ENCODE results near the gene LAMA5.

The LAMA5 gene

DNA sequence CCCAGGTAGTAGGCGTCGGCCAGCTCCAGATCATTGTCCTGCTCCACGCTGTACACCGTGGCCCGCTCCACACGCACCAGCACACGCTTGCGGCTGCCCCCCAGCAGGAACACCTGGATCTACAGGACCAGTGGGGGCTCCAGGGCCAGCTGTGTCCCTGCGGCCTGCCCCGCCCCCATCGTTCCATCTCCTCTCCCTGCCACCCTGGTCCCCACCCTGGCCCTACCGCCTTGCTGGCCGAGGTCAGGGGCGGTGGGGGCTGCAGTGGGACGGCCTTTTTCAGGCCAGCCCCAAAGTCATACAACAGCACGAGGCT is 54.5 kb downstream of the LAMA5 start:
- DNase-seq = no peak

DNA sequence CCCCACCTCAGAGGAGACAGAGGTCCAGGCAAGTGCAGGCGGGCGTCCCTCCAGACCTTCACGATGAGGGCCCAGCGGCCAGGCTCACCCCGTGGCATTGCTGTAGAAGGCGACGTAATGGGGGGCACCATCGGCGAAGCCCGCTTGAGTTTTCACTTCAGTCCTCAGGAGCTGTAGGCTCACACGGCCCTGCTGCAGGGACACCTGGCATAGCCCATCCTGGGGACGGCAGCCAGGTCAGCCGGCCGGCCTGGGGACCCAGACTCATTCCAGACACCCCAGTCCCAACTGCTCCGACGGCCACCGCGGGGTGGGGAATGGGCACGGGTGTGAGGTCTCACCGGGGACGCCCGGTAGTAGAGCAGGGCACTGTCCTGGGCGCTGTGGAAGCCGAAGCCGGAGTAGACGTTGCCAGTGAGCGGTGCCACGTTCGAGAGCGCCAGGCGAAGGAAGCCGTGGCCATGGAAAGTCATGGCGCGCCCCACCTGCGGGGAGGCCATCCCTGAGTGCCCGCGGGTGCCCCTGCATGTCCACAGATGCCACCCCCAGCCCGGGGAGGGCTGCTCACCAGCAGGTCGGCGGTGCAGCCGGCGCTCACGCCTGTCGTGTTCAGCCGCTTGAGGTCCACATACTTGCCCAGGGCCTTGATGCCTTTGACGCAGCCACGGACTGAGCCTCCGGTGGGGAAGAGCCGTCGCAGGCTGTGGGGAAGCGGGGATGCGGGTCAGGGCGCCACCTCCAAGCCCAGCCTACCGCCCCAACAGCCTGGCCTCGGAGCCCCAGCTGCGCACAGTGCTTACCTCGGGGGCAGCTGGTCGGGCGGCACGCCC is 55.1 kb downstream of the LAMA5 start:
- DNase-seq = no peak

DNA sequence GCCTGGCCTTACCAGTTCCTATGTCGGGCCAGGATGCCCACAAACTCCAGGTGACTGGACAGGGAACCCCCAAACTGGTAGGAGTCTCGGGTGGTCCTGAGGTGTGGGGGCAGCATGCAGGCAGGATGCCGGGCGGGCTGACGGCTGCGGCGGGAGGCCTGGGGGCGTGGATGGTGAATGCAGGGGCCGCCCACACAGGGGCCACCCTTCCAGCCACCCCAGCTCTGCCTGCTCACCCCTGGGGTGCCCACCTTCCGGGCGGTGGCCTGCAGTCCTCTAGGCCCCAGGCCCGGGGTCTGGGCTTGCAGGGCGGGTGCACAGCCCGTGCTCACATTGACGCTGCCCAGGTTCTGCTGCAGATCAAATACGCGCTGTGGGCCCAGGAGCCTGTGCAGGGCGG is 56.0 kb downstream of the LAMA5 start:
- DNase-seq = no peak

DNA sequence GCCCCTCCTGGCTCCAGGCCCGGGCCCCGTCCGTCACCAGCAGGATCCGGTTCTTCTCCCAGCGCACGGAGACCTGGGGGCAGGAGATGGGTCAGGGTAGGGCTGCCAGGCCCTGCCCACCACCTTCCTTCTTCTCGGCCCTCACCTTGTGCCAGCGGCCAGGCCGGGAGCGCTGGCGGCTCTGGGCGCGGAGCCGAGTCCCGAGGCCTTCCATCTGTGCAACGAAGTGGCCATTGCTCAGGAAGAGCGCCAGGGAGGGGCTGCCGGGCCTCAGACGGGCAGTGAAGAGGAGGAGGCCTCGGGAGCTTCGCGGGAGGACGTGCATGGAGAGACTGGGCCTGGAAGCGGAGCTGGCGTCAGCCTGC is 56.4 kb downstream of the LAMA5 start:
- no peak for DNase-seq

DNA sequence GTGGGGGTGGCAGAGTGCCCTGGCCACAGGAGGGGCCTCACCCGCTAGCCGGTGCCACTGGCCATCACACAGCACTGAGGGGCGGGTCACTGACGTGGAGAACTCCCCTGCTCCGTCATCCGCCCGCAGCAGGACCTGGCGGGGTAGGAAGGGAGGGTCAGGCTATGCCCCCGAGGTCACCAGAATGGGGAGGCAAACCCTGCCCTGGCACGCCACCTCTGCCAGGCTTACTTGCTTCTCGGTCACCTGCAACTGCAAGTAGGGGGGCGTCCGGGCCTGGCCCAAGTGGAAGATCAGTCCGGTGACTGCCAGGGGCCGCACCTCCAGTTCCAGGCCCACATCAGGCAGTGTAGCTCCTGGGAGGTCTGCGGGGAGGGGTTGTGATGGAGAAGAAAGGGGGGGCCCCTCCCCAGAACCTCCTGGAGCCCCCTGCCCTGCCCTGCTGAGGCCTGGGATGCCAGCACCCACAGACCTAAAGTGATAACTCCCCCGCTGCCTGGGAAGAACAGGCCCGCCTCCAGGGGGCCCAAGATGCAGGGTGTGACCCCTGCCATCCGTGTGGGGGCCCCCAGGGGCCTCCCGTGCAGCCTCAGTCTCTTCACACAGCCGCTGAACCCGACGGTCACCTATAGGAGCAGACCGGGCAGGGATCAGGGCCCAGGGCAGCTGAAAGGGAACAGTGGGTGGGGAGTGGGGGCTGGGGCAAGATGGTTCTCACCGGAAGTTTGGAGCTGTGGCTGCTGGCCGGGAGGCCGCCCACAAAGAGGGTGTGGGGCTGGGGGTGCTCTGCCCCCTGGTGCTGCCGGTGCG is 57.0 kb downstream of the LAMA5 start:
- DNase-seq = no peak

DNA sequence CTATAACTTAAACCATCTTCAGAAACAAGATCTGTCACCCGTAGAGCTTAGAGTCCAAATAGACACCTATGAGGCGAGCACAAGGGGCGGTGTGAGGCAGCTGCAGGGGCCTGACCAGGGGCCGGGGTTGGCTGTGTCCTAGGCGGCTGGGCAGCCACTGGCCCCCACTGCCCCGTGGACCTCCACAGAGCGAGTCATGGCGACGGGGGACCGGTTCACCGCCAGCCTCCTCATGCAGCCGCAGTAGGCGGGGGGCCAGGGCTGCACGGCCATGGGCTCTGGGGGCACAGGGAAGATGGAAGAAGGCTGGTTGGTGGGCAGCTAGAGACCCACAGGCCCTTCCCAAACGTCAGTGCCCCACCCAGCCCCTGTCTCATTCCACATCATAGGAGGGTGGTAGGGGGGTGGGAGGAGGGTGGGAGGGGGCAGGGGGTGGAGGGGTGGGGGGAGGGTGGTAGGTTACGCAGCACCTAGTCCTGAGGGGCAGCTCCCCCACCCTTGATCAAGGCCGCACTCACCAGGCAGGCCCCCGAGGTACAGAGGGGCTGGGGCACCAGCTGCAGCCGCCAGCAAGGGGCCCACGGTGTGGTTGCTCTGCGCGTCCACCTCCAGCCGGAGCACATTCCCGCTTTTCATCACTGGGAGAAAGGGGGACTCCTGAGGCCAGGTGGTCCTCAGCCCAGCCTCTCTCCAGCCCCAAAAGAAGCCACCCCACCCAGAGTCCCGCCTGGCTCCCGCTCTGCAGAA is 57.7 kb downstream of the LAMA5 start:
- DNase-seq = no peak

DNA sequence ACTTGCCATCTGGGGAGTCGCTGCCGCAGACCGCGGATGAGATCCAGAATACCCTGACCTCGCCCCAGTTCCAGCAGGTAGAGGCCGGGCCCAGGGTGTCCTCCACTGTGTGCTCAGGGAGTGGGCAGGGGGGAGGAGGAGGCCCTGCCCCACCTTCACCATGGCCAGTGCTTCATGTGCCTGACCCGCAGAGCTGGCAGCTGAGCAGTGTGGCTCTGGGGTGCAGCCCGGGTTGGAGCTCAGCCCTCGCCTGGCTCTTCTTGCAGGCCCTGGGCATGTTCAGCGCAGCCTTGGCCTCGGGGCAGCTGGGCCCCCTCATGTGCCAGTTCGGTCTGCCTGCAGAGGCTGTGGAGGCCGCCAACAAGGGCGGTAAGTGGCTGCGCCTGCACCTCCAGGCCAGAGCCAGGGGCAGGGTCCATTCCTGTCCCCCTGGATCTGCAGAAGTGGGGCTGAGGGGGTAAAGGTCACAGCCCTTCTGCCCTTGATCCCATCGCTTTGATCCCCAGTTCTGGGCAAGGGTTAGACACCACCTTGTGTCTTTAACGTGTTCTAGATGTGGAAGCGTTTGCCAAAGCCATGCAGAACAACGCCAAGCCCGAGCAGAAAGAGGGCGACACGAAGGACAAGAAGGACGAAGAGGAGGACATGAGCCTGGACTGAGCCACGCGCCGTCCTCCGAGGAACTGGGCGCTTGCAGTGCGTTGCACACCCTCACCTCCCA is 58.9 kb downstream of the LAMA5 start:
- DNase-seq = no peak

DNA sequence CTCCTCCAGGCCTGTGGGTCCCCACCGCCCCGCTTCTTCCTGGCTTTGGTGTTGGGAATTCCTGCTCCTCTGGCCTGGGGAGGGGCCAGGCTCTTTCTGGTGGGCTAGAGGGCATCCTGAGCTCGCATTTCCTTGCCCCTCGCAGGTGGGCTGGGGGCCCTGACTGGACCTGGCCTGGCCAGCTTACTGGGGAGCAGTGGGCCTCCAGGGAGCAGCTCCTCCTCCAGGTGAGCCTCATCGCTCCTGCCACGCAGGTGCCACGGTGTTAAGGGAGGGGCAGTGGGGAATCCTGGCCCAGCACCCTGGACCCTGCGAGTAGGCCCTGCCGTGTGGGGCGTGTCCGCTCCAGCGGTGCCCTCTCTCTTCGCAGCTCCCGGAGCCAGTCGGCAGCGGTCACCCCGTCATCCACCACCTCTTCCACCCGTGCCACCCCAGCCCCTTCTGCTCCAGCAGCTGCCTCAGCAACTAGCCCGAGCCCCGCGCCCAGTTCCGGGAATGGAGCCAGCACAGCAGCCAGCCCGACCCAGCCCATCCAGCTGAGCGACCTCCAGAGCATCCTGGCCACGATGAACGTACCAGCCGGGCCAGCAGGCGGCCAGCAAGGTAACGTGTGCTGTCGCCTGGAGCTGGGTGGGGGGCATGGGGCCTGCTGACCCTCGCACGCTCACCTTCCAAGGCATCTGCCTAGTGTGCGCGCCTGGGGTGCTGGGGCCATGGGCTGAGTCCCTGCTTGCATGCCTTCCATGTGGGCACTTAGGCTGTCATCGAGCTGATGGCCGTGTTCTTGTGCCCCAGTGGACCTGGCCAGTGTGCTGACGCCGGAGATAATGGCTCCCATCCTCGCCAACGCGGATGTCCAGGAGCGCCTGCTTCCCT is 59.6 kb downstream of the LAMA5 start:
- DNase-seq = no peak

DNA sequence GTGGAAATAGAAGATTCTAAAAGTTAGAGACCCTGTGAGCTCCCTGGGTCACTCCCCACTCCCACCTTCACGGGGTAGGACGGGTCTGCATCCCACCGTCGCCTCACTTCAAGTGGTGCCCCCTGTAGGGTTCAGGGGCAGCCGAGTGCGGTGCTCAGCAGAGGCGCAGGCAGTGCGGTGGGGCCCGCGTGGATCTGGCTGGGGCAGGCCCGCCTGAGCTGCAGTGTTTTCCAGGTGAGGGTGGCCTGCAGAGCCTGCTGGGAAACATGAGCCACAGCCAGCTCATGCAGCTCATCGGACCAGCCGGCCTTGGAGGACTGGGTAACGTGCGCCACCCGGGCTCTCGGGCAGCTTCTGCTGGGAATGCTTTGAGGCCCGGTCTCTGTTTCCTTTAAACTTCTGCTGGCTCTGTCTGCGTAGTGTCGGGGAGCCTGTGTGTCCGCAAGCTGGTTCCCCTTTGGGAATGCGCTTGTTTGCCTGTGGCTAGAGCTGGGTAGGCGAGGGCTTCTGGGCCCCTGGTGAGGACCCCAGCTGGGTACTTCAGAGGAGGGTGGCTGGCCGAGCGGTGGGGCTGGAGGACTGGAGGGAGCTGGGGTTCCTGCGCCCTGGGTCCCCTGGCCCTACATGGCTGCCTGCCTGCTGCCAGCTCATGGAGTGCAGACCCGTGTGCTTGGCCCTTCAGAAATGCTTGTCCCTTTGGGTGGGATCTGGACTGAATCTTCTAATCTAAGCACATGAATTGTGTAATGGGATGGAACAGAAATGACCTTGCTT is 60.5 kb downstream of the LAMA5 start:
- DNase-seq = no peak

DNA sequence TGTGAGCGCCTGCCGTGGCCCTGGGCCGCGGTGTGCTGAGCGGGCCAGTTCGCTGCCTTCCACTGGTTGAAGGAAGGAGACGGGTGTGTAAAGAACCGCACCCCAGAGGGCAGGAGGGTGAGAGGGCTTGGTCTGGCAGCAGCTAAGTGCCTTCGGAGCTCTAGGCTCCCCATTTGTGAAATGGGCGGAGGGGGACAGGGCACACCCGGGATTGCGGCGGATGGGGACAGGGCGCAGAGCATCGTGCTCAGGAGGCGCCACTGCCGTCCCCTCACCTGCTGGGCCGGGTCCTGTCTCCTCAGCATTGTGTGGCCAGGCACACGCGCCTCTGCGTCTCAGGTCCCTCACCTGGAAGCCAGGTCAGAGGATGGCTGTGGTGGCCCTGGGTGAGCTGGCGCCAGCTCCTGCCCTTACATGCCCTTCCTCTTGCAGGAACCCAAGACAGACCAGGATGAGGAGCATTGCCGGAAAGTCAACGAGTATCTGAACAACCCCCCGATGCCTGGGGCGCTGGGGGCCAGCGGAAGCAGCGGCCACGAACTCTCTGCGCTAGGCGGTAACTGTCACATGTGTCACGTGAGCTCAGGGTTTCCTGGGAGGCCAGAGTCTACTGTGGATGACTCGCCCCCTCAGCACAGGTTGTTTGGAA is 61.2 kb downstream of the LAMA5 start:
- DNase-seq = no peak

DNA sequence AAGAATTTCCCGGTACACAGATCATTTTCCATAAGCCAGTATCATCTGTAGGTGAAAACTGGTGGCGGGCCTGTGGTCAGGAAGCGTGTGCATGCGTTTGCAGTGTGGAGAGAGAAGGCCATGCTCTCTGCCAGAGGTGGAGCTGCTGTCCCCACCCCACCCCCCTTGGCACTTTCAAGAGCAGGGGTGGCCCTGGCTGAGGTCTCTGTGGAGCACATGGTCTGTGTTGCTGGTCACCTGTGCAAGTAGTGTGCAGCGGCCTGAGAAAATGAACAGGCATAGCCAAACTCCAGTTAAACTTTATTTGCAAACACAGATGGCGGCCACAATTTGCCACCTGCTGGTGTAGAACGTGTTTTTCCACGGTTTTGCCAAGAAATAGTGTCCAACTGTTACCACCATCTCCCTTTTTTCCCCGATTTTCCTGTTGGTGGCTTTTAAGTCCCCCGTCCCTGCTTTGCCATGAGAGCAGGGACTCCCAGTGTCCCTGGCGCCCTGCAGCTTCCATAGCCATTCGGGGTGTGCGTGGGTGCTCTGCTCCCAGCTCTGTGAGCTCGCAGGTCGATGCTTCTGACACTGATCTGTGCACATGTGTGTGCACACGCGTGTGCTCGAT is 61.9 kb downstream of the LAMA5 start:
- DNase-seq = no peak

DNA sequence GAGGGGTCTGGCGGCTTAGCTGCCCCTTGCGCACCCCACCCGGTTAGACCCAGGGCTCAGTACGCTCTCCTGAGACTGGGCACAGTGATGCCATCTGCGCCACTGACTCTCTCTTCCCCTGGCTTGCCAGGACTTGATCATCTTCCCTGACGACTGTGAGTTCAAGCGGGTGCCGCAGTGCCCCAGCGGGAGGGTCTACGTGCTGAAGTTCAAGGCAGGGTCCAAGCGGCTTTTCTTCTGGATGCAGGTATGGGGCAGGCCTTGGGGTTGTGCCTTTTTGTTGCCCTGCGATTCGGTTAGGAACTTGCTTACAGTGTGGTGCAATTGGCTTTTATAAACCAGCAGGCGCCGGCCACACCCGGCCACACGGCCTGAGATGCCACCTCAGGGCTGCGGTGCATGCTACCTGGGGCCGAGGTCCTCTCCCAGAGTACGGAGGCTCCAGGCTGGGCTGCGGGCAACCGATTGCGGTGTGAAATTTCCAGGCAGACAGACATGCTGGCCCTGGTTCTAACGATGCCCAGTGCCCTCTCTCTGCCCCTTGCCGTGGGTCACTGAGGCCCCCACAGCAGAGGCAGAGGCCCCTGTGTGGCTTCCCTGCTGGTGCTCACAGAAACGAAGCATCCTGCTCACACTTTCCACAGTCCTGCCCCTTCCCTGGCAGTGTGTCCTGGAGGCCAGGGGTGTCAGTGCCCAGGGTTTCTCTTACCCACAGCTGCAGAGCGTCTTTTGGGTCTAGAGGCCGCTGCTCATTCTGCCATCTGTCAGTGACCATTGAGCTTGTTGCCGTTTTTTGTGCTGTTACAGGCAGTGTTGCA is 62.6 kb downstream of the LAMA5 start:
- DNase-seq = no peak

DNA sequence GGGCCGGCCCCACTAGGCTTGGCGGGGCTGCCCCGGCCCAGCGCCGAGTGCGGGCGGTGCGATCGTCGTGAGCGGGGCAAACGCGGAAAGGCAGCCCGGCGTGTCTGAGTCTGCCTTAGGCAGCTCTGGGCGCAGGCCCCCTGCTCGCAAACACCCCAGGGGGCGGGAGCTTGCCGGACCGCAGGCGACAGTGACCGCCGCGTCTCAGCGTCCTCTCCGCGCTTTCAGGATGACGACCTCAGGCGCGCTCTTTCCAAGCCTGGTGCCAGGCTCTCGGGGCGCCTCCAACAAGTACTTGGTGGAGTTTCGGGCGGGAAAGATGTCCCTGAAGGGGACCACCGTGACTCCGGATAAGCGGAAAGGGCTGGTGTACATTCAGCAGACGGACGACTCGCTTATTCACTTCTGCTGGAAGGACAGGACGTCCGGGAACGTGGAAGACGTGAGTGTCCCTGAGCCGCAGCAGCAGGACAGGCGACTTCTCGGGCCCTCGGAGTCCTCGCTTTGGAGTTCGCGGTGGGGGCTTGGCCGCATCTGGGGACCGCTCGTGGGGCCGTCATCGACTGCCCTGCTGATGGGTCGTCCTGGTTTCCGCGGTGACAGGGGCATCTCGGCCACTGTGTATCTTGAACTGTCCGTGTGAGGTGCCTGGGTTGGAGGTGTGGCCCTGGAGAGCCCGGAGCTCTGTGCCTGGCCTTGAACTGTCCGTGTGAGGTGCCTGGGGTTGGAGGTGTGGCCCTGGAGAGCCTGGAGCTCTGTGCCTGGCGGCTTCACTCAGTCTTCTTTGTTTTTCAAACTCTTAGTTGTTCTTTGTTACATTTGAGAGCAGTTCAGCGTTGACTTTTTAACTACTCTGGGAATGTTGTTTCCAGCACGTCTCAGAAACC is 63.5 kb downstream of the LAMA5 start:
- DNase-seq = no peak

DNA sequence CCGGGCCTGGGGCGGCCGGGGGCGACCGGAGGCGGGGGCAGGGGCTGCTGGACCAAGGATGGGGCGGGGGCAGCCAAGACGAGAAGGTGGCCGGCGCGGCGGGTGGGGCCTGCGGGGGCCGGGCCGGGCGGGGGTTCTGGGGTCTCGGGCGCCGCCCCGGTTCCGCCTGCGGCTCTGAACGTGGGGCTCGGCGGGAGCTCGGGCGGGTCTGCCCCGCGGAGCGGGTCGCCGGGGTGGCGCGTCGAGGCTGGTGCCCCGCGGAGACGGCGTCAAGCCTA is 64.1 kb downstream of the LAMA5 start:
- no peak for DNase-seq

DNA sequence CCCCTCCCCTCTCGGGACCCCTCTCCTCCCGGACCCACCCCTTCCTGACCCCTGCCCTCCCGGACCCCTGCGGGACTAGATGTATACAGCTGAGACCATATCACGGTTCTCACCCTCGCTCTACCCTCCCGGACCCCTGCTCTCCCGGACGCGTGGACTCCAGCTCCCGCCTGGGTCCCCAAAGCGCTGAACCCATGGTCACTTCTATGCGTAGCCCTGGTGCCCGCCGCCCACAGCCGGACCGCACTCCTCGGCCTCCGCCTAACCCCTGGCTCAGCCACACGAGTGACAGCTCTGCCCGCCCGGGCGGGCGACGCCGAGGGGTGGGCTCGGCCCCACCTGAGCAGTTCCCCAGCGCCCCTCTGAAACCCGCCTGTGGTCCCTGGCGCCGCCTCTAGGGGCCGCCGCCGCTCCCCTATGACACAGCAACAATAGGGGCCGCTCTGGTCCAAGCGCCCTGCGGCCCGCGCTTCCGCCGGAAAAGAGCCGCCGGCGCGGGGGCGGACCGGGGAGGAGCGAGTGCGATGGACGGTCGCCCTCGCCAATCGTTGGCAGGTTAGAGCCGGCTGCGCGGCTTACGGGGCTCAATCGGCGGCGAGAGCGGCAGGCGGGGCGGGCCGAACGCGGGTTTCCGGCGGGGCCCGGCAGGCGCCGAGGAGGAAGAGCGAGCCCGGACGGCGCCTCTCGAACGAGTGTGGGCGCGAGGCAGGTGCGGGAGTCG is 64.6 kb downstream of the LAMA5 start, which contains the start of gene ADRM1:
Gene ADRM1, plus strand, starts transcription at position 657 of the 721 bp plus-strand sequence. CDS start 572 bp downstream, outside the sequence.
- DNase-seq = peak; percentile 92

DNA sequence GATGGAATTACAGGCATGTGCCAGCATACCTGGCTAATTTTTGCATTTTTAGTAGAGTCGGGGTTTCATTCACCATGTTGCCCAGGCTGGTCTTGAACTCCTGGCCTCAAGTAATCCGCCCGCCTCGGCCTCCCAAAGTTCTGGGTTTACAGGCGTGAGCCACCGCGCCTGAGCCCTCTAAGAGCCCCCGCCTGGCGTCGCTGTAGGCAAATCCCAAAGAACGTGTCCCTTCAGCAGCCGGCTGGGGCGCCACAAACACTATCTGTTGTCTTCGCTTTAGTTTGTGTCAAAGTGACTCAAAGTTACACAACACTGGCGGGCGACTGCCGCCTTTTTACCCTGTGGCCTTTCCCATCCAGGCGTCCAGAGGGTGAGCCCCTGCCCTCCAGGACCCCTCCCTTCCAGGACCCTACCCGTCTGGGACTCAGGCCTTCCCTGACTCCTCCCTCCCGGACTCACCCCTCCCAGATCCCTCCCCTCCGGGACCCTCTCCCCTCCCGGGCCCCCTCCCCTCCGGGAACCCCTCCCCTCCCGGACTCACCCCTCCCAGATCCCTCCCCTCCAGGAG is 65.3 kb downstream of the LAMA5 start:
- DNase-seq = peak; percentile 96

DNA sequence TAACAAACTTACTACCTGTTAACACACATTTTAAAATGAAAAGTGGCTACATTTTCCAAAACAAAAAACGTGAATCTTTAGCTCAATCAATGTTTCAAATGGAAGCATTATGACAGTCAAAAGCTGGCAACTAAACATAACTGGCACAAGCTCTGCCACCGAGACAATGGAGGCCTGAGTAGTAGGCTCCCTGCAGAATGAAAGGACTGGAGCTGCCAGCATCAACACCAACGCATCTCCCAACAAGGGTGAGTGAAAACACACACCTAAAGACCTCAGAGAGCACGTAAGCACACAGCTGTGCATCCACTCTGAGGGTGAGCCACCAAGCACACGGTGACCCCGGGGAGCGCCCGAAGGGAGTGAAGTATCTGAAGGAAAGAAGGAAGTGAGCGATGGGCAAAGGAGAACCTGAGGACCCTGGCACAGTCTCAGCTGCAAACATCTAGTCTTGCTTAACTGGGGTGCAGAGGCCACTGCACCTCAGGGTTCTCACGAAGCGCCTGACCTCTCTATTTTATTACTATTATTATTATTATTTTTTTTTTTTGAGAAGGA is 65.9 kb downstream of the LAMA5 start:
- peak; percentile 37 for DNase-seq

All from MV-4-11 (cell line).